ENCODE data around the gene WDR1.

The WDR1 gene

GRCh38 chr4:10085828-10086505 lies 30.6 kb downstream of the WDR1 start:
- H3K4me3 ChIP-seq (ENCODE audit: low read length) = no peak overlapping the region
- no peaks in the 10 kb centered on the region for H3K27me3 ChIP-seq (replicated peaks; ENCODE audit: control insufficient read depth, insufficient read depth, low read length)
- no peak for DNase-seq (ENCODE audit: low read depth)
- no peak overlapping the region for H3K9ac ChIP-seq (ENCODE audit: low read length)
- peaks cover 3% of the 10 kb centered on the region for H3K4me1 ChIP-seq (ENCODE audit: control insufficient read depth, insufficient read depth, low read length)
- H3K9me3 ChIP-seq (ENCODE audit: control insufficient read depth, low read length) = no peaks in the 10 kb centered on the region
- H3K36me3 ChIP-seq (ENCODE audit: control insufficient read depth, insufficient read depth, low read length, severe bottlenecking) = peaks cover 97% of the 10 kb centered on the region

- DNase-seq (ENCODE audit: low read depth) = no peak
- no peak overlapping the region for H3K9ac ChIP-seq (ENCODE audit: low read length)
- H3K36me3 ChIP-seq (ENCODE audit: control insufficient read depth, insufficient read depth, low read length, severe bottlenecking) = peaks cover 97% of the 10 kb centered on the region
- H3K4me3 ChIP-seq (ENCODE audit: low read length) = no peak overlapping the region
- H3K27me3 ChIP-seq (replicated peaks; ENCODE audit: control insufficient read depth, insufficient read depth, low read length) = no peaks in the 10 kb centered on the region
- H3K9me3 ChIP-seq (ENCODE audit: control insufficient read depth, low read length) = no peaks in the 10 kb centered on the region
- peaks cover 9% of the 10 kb centered on the region for H3K4me1 ChIP-seq (ENCODE audit: control insufficient read depth, insufficient read depth, low read length)
Observed at GRCh38 chr4:10085386-10085785, 31.2 kb downstream of the WDR1 start.

GRCh38 chr4:10084651-10085358 lies 31.8 kb downstream of the WDR1 start:
- Histone ChIP-seq H3K9ac (ENCODE audit: low read length) (no peak overlapping the region), H3K4me3 (ENCODE audit: low read length) (no peak overlapping the region), H3K27me3 (replicated peaks; ENCODE audit: control insufficient read depth, insufficient read depth, low read length) (no peaks in the 10 kb centered on the region), H3K36me3 (ENCODE audit: control insufficient read depth, insufficient read depth, low read length, severe bottlenecking) (peaks cover 97% of the 10 kb centered on the region), H3K4me1 (ENCODE audit: control insufficient read depth, insufficient read depth, low read length) (peaks cover 14% of the 10 kb centered on the region), H3K9me3 (ENCODE audit: control insufficient read depth, low read length) (no peaks in the 10 kb centered on the region)
- DNase-seq (ENCODE audit: low read depth) = no peak

- H3K27me3 ChIP-seq (replicated peaks; ENCODE audit: control insufficient read depth, insufficient read depth, low read length) = no peaks in the 10 kb centered on the region
- no peak overlapping the region for H3K4me3 ChIP-seq (ENCODE audit: low read length)
- peaks cover 17% of the 10 kb centered on the region for H3K4me1 ChIP-seq (ENCODE audit: control insufficient read depth, insufficient read depth, low read length)
- H3K36me3 ChIP-seq (ENCODE audit: control insufficient read depth, insufficient read depth, low read length, severe bottlenecking) = peaks cover 97% of the 10 kb centered on the region
- no peak overlapping the region for H3K9ac ChIP-seq (ENCODE audit: low read length)
- DNase-seq (ENCODE audit: low read depth) = no peak
- no peaks in the 10 kb centered on the region for H3K9me3 ChIP-seq (ENCODE audit: control insufficient read depth, low read length)
Observed at GRCh38 chr4:10083861-10084641, 32.5 kb downstream of the WDR1 start.

- DNase-seq (ENCODE audit: low read depth) = no peak
- Histone ChIP-seq H3K36me3 (ENCODE audit: control insufficient read depth, insufficient read depth, low read length, severe bottlenecking) (peaks cover 98% of the 10 kb centered on the region), H3K27me3 (replicated peaks; ENCODE audit: control insufficient read depth, insufficient read depth, low read length) (no peaks in the 10 kb centered on the region), H3K4me3 (ENCODE audit: low read length) (no peak overlapping the region), H3K4me1 (ENCODE audit: control insufficient read depth, insufficient read depth, low read length) (peaks cover 17% of the 10 kb centered on the region), H3K9me3 (ENCODE audit: control insufficient read depth, low read length) (no peaks in the 10 kb centered on the region), H3K9ac (ENCODE audit: low read length) (no peak overlapping the region)
Observed at GRCh38 chr4:10083331-10083771, 33.2 kb downstream of the WDR1 start.

- H3K27me3 ChIP-seq (replicated peaks; ENCODE audit: control insufficient read depth, insufficient read depth, low read length) = no peaks in the 10 kb centered on the region
- H3K9me3 ChIP-seq (ENCODE audit: control insufficient read depth, low read length) = no peaks in the 10 kb centered on the region
- peaks cover 98% of the 10 kb centered on the region for H3K36me3 ChIP-seq (ENCODE audit: control insufficient read depth, insufficient read depth, low read length, severe bottlenecking)
- H3K4me3 ChIP-seq (ENCODE audit: low read length) = no peak overlapping the region
- no peak for DNase-seq (ENCODE audit: low read depth)
- H3K4me1 ChIP-seq (ENCODE audit: control insufficient read depth, insufficient read depth, low read length) = peaks cover 17% of the 10 kb centered on the region
- no peak overlapping the region for H3K9ac ChIP-seq (ENCODE audit: low read length)
Observed at GRCh38 chr4:10082459-10083272, 33.9 kb downstream of the WDR1 start.

DNA sequence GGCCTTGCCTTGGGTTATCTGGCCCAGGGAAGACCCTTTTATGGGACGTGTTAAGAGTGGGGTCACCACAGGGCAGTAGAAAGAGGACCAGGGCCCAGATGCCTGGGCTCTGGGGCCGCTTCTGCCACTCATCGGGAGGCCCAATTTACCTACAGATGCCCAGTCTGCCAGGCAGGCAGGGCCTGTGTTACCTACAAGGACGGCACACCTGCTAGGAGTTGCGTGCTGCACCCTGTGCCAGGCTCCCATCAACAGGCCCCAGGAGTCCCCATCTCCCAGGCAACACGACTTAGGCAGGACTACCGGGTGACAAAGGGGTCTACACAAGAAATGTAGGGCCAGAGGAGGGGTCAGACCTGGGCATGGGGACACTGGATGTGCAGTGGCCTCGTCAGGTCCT lies 34.6 kb downstream of the WDR1 start:
- DNase-seq (ENCODE audit: low read depth) = no peak
- Histone ChIP-seq H3K9ac (ENCODE audit: low read length) (no peak overlapping the region), H3K4me1 (ENCODE audit: control insufficient read depth, insufficient read depth, low read length) (peaks cover 17% of the 10 kb centered on the region), H3K9me3 (ENCODE audit: control insufficient read depth, low read length) (no peaks in the 10 kb centered on the region), H3K36me3 (ENCODE audit: control insufficient read depth, insufficient read depth, low read length, severe bottlenecking) (peaks cover 98% of the 10 kb centered on the region), H3K4me3 (ENCODE audit: low read length) (no peak overlapping the region), H3K27me3 (replicated peaks; ENCODE audit: control insufficient read depth, insufficient read depth, low read length) (no peaks in the 10 kb centered on the region)

- Histone ChIP-seq H3K9me3 (ENCODE audit: control insufficient read depth, low read length) (no peaks in the 10 kb centered on the region), H3K4me1 (ENCODE audit: control insufficient read depth, insufficient read depth, low read length) (peaks cover 17% of the 10 kb centered on the region), H3K4me3 (ENCODE audit: low read length) (no peak overlapping the region), H3K36me3 (ENCODE audit: control insufficient read depth, insufficient read depth, low read length, severe bottlenecking) (peaks cover 98% of the 10 kb centered on the region), H3K9ac (ENCODE audit: low read length) (no peak overlapping the region), H3K27me3 (replicated peaks; ENCODE audit: control insufficient read depth, insufficient read depth, low read length) (no peaks in the 10 kb centered on the region)
- no peak for DNase-seq (ENCODE audit: low read depth)
Observed at GRCh38 chr4:10081218-10081606, 35.4 kb downstream of the WDR1 start.

DNA sequence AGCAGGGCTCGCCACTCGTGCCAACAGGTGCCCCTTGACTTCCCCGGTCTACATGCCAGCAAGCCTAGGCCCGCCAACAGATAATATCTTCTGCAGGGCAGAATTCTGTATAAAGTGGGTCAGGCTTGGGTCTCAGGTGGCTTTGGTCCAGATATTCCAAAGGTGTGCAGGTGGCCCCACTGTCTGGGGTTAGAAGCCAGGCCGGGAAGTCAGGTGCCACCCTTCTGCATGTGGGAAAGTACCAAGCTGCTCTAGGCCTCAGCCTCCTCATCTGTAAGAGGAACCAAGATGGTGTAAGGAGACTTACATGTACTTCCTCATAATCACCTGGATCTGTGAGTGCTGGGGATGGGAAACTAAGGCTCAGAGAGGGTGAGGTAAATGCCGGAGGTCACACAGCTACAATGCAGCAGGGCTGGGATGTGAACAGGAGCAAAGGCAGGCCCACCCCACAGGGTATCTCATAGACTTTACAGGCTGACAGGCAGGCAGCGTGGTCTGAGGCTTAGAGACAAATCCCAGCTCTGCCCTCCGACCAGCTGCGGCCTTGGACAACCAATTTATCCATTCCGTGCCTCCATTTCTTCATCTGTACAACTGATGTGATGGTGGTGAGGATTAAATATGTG lies 35.9 kb downstream of the WDR1 start:
- peaks cover 17% of the 10 kb centered on the region for H3K4me1 ChIP-seq (ENCODE audit: control insufficient read depth, insufficient read depth, low read length)
- no peak overlapping the region for H3K4me3 ChIP-seq (ENCODE audit: low read length)
- no peaks in the 10 kb centered on the region for H3K27me3 ChIP-seq (replicated peaks; ENCODE audit: control insufficient read depth, insufficient read depth, low read length)
- DNase-seq (ENCODE audit: low read depth) = no peak
- H3K9me3 ChIP-seq (ENCODE audit: control insufficient read depth, low read length) = no peaks in the 10 kb centered on the region
- peak overlapping the region; percentile 14 for H3K9ac ChIP-seq (ENCODE audit: low read length)
- peaks cover 98% of the 10 kb centered on the region for H3K36me3 ChIP-seq (ENCODE audit: control insufficient read depth, insufficient read depth, low read length, severe bottlenecking)

- Histone ChIP-seq H3K4me1 (ENCODE audit: control insufficient read depth, insufficient read depth, low read length) (peaks cover 17% of the 10 kb centered on the region), H3K4me3 (ENCODE audit: low read length) (no peak overlapping the region), H3K9ac (ENCODE audit: low read length) (peak overlapping the region; percentile 14), H3K9me3 (ENCODE audit: control insufficient read depth, low read length) (no peaks in the 10 kb centered on the region), H3K27me3 (replicated peaks; ENCODE audit: control insufficient read depth, insufficient read depth, low read length) (no peaks in the 10 kb centered on the region), H3K36me3 (ENCODE audit: control insufficient read depth, insufficient read depth, low read length, severe bottlenecking) (peaks cover 98% of the 10 kb centered on the region)
- DNase-seq (ENCODE audit: low read depth) = no peak
Observed at GRCh38 chr4:10079912-10080588, 36.5 kb downstream of the WDR1 start.
